ENCODE results near the gene NECAP2.

The NECAP2 gene, protein sequence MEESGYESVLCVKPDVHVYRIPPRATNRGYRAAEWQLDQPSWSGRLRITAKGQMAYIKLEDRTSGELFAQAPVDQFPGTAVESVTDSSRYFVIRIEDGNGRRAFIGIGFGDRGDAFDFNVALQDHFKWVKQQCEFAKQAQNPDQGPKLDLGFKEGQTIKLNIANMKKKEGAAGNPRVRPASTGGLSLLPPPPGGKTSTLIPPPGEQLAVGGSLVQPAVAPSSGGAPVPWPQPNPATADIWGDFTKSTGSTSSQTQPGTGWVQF

DNA sequence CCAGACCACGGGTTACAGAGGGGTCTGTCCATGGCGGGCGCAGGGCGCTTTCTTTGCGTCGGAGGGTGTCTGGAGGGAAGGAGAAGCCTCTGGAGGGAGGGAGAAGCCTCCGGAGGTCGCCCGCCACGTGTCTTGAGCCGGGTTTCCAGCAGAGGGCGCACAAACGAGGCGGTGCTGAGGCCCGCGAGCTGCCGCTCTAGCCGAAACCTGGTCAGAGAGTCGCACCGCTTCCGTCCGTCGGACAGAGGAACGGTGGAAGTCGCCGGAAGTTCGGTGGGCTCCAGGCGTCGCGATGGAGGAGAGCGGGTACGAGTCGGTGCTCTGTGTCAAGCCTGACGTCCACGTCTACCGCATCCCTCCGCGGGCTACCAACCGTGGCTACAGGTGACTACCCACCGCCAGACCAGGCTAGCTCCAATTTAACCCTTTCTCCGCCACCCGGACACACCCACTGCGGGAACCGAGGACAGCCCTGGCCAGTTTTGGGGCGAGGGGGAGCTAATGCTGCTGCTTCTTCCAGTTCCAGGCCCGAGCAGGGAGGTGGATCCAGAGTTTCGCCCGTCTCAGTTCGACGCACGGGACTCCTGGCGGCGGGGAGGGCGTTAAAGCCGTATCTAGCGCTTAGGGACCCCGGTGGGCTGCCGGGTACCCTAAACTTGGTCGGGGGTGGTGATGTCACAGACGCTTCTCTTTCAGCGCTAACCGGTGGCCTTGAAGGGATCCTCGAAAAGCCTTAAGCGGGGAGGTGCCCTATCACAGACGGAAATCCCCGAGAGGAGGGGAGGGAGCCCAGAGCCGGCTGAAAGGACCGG, at the start of gene NECAP2:
NECAP2 (plus strand) TSS at position 255 of the 812 bp plus-strand sequence; CDS start at position 293, 38 bp downstream.
- peak; percentile 76 for DNase-seq

GRCh38 chr1:16391411-16391810, 49.1 kb upstream of the NECAP2 start:
- DNase-seq: no peak

DNA sequence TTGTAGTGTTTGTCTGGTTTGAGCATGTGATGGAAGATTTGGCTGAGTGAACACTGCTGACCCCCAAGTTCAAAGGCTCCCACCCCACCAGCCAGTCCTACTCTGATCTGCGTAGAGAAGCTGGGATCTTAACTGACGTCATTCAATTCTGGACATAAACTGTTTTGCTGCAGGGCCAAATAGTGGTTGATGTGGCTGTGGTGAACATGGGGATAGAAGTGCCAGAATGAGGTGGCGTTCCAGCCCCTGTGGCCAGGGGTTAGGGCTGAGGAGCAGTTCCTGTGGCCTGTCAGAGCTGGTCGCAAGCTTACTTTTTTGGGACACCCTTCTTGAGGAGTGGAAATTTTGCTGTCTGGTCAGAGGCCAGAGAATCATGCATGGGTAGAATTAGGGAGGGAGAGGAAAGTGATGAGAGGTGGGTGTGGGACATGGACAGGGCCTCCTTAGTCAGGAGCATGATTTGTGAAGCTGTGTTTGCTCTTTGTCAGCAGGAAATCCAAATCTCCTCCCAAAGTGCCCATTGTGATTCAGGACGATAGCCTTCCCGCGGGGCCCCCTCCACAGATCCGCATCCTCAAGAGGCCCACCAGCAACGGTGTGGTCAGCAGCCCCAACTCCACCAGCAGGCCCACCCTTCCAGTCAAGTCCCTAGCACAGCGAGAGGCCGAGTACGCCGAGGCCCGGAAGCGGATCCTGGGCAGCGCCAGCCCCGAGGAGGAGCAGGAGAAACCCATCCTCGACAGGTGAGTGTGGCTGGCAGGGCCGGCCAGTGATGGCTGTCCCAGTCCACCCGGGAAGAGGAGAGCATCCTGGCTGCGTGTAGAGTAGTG, 47.6 kb upstream of the NECAP2 start:
- no peak for DNase-seq

DNA sequence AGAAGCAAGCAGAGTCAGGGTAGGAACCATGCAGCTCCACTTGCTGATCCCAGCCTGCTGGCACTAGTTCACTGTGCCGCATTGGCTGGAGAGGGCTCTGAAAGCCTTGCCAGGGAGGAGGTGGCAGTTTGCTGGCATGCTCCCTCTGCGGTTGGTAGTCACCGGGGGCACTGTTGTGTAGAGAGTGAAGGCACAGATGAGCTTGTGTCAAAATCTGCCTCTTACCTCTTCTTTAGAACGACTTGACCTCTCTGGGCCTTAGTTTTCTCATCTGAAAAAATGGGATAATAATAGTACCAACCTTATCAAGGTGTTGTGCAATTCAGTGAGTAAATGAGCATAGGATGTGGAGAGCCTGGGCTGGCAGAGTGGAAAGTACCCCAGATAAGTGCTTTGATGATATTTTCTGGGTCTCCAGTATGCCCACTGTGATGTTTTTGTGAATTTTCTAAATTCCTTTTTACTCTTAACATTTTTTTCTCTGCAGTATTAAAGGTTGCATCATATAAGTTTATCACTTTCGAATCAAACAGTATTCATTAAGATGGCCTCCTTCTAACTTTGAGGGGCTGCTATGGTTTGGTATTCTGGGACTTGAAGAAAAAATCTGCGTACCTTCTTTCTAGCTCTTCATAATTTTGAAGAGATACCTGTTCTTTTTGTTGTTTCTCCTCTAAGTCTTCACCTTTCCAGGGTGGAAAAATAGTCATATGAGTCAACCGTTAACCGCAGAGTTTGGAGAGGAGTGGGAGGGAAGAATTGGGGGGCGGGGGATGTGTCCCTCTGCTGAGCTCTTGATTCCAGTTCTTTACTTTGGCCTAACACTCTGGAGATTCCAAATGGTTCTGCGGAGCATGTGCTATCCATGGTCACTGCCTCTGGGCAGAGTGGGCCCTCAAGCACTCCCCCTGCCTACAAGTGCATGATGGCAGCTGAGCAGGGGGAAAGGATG, 46.7 kb upstream of the NECAP2 start:
- no peak for DNase-seq

GRCh38 chr1:16394977-16395376, 45.5 kb upstream of the NECAP2 start:
- DNase-seq: no peak

- DNase-seq: no peak
Measured at GRCh38 chr1:16396591-16396990, 43.9 kb upstream of the NECAP2 start.

GRCh38 chr1:16397120-16397519, 43.4 kb upstream of the NECAP2 start:
- no peak for DNase-seq

- DNase-seq: peak; percentile 77
Measured at GRCh38 chr1:16398371-16398953, 42.1 kb upstream of the NECAP2 start.

DNA sequence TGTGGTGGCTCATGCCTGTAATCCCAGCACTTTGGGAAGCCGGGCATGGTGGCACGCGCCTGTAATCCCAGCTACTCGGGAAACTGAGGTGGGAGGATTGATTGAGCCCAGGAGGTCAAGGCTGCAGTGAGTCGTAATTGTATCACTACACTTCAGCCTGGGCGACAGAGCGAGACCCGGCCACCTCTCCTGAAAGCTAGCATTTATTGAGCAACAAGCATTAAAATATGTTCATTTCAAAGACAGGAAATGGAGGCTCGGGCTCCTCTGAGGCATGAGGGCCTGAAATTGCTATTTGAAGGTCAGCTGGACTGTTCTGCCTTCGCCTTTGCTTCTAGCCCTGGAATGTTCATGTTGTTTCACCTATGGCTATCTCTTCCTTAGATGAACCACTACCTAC, 37.8 kb upstream of the NECAP2 start:
- DNase-seq: no peak

GRCh38 chr1:16405441-16405840, 35.1 kb upstream of the NECAP2 start:
- DNase-seq: no peak

- DNase-seq: no peak
Measured at GRCh38 chr1:16406868-16407267, 33.7 kb upstream of the NECAP2 start.

DNA sequence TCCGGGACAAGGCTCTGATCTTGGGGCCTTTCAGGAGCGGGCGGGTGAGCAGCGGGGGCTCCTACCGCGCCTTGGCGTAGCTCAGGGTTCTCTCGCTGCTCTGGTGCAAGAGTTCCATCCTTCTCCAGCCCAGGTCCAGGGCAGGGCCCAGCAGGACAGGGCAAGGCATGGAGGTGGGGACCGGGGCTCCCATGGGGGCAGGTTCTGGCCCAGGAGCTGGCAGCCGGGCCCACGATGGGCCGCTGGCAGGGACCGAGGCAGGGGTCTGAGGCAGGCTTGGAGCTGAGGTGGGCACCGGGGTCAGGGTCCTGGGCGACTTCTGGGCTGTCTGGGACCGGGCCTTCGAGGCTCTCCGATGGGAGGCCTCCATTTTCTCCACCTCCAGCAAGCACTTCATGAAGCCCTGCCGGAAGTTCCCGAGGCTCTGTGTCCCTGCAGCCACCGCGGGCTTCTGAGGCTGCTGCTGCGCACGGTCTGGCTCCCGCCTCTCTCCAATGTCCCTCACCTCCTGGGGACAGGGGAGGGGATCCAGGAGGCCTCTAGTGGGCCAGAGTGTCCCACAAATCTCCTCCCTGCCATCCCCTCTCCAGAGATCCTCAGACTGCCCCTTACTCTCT, 30.9 kb upstream of the NECAP2 start:
- DNase-seq: no peak

GRCh38 chr1:16410803-16411202, 29.7 kb upstream of the NECAP2 start:
- DNase-seq: no peak

- no peak for DNase-seq
Measured at GRCh38 chr1:16413191-16413590, 27.3 kb upstream of the NECAP2 start.

- DNase-seq: peak; percentile 99
Measured at GRCh38 chr1:16418823-16419425, 21.6 kb upstream of the NECAP2 start.

DNA sequence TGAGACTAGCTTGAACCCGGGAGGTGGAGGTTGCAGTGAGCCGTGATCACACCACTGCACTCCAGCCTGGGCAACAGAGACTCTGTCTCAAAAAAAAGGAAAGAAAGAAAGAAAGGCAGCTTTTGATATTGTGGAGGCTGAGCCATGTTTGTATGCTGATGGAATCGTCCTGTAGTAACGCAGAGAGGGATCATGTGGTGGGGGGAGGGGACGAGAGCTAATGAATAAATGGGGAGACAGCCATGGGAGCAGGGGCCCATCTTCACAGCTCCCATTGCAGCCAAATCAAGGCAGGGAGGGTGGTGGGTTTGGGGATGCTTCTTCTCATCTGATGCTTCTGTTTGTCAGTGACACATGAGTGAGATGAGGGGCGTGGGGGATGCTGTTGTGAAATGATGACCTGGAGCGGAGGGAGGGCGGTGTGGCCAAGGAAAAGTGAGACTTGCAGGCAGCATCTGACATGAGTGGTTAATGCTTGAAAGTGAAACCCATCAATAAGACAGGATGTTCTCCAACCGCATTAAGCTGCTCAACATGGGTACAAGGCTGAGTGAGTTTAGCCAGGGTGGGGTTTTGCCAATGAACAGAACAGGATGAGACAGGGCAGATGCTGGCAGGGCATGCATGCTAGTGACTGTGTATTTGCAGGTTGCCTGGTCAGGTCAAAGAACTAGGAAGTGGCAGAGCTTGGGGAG, 20.0 kb upstream of the NECAP2 start:
- no peak for DNase-seq

DNA sequence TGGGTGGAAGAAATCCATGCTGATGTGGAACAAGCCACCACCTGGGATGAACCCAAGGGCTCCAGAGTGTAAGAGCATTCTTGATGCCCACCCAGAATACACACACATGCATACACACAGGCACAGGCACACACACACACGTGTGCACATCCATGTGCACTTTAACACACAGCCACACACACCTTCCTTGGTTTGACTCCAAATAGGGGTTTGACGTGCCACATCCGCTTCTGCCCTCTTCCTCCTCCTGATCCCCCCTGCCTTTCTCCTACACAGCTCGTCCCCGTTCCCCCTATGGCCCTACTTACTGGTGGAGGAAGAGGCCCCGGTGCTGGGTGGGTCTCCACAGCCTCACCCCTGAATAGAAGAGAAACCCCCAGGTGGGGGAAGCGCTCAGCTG, 19.3 kb upstream of the NECAP2 start:
- no peak for DNase-seq

DNA sequence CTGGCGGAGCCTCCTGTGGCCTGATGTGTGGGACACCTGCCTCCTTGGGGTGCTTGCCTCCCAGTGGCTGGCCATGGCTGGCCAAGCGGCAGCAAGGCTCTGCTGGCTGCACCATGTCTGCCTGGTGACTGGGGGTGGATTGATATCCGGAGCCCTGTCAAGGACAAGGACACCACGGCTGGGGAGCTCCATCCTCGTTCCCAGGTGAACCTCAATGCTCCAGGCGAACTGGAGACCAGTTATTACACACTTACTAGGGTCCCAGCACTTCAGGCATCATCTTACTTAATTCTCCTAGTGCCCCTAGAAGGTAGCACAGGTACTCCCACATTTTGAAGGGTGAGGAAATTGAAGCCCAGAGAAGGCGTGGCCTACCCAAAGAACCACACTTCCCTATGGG, 18.5 kb upstream of the NECAP2 start:
- DNase-seq: no peak

- DNase-seq: no peak
Measured at GRCh38 chr1:16425125-16426025, 15.1 kb upstream of the NECAP2 start.
